Right lobe of liver (tissue), 6 donors: ENCODE results near the gene SCCPDH. TPM values are rescaled to one million over a fixed set of nuclear protein-coding genes. Genes with fewer than 3 reads are reported as not detected.

Experiments used
- ATAC-seq, 4 donors: fragments of 200-7000 bp; cut with Tn5 transposase; one replicate each; pipeline ENCODE4 v1.9.1; 2020; ENCODE audit warnings: mild to moderate bottlenecking in 4 of 4, moderate library complexity in 4 of 4
- DNase-seq, 3 donors: peaks; one replicate each; pipeline ENCODE4 v3.0.0-alpha.2; 2020
- H3K27ac ChIP-seq, 3 donors: fragments of 200-600 bp; one replicate each; pipeline ENCODE4 v1.8.0; 2022
- H3K27me3 ChIP-seq, 2 donors: fragments of 200-600 bp; one replicate each; pipeline ENCODE4 v1.8.0; 2022
- H3K36me3 ChIP-seq, 4 donors: fragments of 200-600 bp; sonication (generic) in 1 of 4; one replicate each; pipeline versions ENCODE4 v1.5.1 to v1.8.0; 2017 to 2022; ENCODE audit warnings: control low read depth in 1 of 4
- H3K4me1 ChIP-seq, 4 donors: fragments of 200-600 bp; sonication (generic) in 1 of 4; one replicate each; pipeline versions ENCODE4 v1.5.1 to v1.8.0; 2017 to 2022; ENCODE audit warnings: control low read depth in 1 of 4
- H3K4me3 ChIP-seq, 3 donors: fragments of 200-600 bp; one replicate each; pipeline ENCODE4 v1.8.0; 2022
- H3K9me3 ChIP-seq, 4 donors: fragments of 200-600 bp; sonication (generic) in 1 of 4; one replicate each; pipeline versions ENCODE4 v1.5.1 to v1.8.0; 2017 to 2022; ENCODE audit warnings: control low read depth in 1 of 4
- POLR2A ChIP-seq: fragments of 450-650 bp; IDR thresholded peaks from one replicate; pipeline ENCODE4 v1.6.1; 2017; ENCODE audit warnings: antibody characterized with exemption, mild to moderate bottlenecking
- WGBS: methylation state at CpG from one replicate; pipeline ENCODE4 v1.1.6; 2018; ENCODE audit warnings: low coverage, low lambda C conversion rate; ENCODE audit not compliant: insufficient coverage; ENCODE audit errors: missing lambda C conversion rate; 5-methylcytosine and 5-hydroxymethylcytosine counted together
- intact Hi-C, 2 donors: fragments of 100-400 bp; cut with DNase I; formaldehyde crosslinking; loops; one replicate each; pipeline versions ENCODE4 v1.11.2 to v1.14.1; 2022
- total RNA-seq, 6 experiments: library from RNA; depleted of rRNA in 2 of 6; stranded (reverse); fragments of >200 nt in 2 of 6; fragmentation: NEBNext Ultra II Directional in 3 of 6; extraction: Animal tissue kit (Norgen Biotek cat#: 25700) in 3 of 6; gene quantifications; one replicate each; pipeline versions ENCODE4 v1.1.0 to v1.2.4, GENCODE V29; 2016 to 2023
- TF ChIP-seq, protein P1 (sequence below), 4 donors: fragments of 200-600 bp in 3 of 4; fragments of 450-650 bp in 1 of 4; IDR thresholded peaks; one replicate each; pipeline versions ENCODE4 v1.5.1 to v1.8.0; 2016 to 2022; ENCODE audit warnings: antibody characterized with exemption in 4 of 4, mild to moderate bottlenecking in 2 of 4
- donor health status: DM: no; HTN: yes; CAD: no.
- donor health status: DM: no; HTN: no; CAD: no.
- donor health status: DM: no; HTN: no; CAD: no.
- donor health status: DM: no; HTN: yes; CAD: no.
- donor health status: DM: no; HTN: yes; CAD: no.

SCCPDH gene
- total RNA-seq, 6 experiments from 2014 or later = 80.3 to 125 (median 85.3) TPM

DNA sequence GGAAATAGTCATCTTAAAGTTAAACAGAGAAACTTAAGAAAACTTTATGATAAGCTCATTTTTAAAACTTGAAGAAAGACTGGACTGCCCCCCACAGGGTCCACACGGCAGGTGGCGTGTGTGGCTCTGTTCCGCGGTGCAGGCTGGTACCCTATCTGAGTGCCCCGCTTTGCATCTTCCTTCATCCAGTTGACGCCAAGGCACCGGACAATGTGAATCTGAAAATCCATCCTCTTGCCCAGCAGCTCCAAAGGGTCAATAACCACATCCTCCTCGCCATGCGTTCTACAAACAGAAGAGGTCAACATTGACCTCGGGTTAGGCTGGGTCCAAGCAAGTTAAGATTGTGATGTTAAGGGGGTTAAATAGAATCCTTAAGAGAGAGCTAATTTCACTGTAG, 54.5 kb downstream of the SCCPDH start:
- intact Hi-C loops = no loop called here
- TF ChIP-seq, protein P1, sequence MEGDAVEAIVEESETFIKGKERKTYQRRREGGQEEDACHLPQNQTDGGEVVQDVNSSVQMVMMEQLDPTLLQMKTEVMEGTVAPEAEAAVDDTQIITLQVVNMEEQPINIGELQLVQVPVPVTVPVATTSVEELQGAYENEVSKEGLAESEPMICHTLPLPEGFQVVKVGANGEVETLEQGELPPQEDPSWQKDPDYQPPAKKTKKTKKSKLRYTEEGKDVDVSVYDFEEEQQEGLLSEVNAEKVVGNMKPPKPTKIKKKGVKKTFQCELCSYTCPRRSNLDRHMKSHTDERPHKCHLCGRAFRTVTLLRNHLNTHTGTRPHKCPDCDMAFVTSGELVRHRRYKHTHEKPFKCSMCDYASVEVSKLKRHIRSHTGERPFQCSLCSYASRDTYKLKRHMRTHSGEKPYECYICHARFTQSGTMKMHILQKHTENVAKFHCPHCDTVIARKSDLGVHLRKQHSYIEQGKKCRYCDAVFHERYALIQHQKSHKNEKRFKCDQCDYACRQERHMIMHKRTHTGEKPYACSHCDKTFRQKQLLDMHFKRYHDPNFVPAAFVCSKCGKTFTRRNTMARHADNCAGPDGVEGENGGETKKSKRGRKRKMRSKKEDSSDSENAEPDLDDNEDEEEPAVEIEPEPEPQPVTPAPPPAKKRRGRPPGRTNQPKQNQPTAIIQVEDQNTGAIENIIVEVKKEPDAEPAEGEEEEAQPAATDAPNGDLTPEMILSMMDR (IDR thresholded peaks at IDR 0.05) = no peak
- TF ChIP-seq POLR2A = no peak
- no peaks in the 10 kb centered on the region for H3K9me3 ChIP-seq
- 74% methylated on average over 9 of the region's 10 CpGs for WGBS
- ATAC-seq = no peak
- no peak overlapping the region for H3K4me3 ChIP-seq
- no peaks in the 10 kb centered on the region for H3K27me3 ChIP-seq
- peaks cover 0 to 51% (median 20%) of the 10 kb centered on the region in 4 donors for H3K36me3 ChIP-seq
- H3K27ac ChIP-seq = no peak overlapping the region
- no peak for DNase-seq
- H3K4me1 ChIP-seq = no peaks in the 10 kb centered on the region

GRCh38 chr1:246779561-246780175, 55.5 kb downstream of the SCCPDH start:
- DNase-seq (no peak), ATAC-seq (no peak)
- Histone ChIP-seq H3K4me1 (no peaks in the 10 kb centered on the region), H3K27ac (no peak overlapping the region), H3K36me3 (peaks cover 0 to 51% (median 19%) of the 10 kb centered on the region in 4 donors), H3K4me3 (no peak overlapping the region), H3K27me3 (no peaks in the 10 kb centered on the region), H3K9me3 (no peaks in the 10 kb centered on the region)
- 89% methylated on average over 9 of the region's 13 CpGs for WGBS
- TF ChIP-seq, protein P1 (IDR thresholded peaks at IDR 0.05) = no peak
- no peak for TF ChIP-seq POLR2A
- intact Hi-C loops = no loop called here

DNA sequence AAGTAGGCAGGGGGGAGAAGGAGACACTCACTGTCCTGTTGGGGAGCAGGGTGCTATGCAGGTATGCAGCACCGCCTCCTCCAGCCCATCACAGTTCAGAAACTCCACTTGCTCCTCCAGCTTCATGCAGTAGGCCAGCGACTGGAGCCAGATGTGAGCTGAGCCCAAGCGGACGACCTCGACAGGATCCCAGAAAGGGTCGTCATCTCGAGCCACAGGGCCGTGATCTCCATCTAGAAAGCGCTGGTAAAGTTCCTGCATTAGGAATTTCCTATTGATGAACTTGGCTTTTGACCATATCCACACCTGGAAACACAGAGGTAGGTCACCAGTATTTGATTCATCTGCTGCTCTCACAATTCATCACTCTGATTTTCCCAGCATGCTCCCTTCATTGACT, 56.1 kb downstream of the SCCPDH start:
- DNase-seq (no peak), ATAC-seq (no peak)
- Histone ChIP-seq H3K27ac (no peak overlapping the region), H3K27me3 (no peaks in the 10 kb centered on the region), H3K4me1 (no peaks in the 10 kb centered on the region), H3K4me3 (no peak overlapping the region), H3K9me3 (no peaks in the 10 kb centered on the region), H3K36me3 (peaks cover 0 to 47% (median 17%) of the 10 kb centered on the region in 4 donors)
- 100% methylated on average over 3 of the region's 9 CpGs for WGBS
- TF ChIP-seq POLR2A = no peak
- TF ChIP-seq, protein P1 (IDR thresholded peaks at IDR 0.05) = no peak
- intact Hi-C loops = no loop called here

DNA sequence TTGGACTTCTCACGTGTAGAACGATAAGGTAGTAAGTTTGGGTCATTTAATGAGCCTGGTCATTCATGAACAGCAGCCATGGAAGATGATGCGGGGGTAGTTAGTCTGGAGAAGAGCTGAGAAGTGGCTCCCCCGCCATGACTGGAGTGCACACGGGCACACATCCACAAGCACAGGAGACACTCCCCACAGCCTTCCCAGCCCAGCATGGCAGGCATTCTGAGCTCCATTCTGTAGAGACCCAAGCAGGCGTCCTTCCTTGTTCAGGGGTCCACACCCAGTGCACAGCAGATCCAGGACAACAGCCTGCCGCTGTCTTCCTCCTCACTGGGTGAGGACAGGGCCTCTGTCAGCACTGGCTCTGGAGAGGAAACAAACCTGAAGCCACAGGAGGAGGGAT, 57.0 kb downstream of the SCCPDH start:
- no peak for DNase-seq
- intact Hi-C loops = no loop called here
- no peak for ATAC-seq
- WGBS = 60% methylated on average over 1 of the region's 7 CpGs
- TF ChIP-seq, protein P1 (IDR thresholded peaks at IDR 0.05) = no peak
- TF ChIP-seq POLR2A = no peak
- Histone ChIP-seq H3K36me3 (peaks cover 0 to 38% (median 15%) of the 10 kb centered on the region in 4 donors), H3K4me3 (no peak overlapping the region), H3K27ac (no peak overlapping the region), H3K27me3 (no peaks in the 10 kb centered on the region), H3K4me1 (no peaks in the 10 kb centered on the region), H3K9me3 (no peaks in the 10 kb centered on the region)
